GM21447 (cell line): ENCODE data around the gene TMCC2.

ENCODE experiments used
- ATAC-seq: cut with Tn5 transposase; IDR thresholded peaks from one replicate; pipeline ENCODE4 v1.9.1; 2021; ENCODE audit not compliant: unreplicated experiment

Gene TMCC2

DNA sequence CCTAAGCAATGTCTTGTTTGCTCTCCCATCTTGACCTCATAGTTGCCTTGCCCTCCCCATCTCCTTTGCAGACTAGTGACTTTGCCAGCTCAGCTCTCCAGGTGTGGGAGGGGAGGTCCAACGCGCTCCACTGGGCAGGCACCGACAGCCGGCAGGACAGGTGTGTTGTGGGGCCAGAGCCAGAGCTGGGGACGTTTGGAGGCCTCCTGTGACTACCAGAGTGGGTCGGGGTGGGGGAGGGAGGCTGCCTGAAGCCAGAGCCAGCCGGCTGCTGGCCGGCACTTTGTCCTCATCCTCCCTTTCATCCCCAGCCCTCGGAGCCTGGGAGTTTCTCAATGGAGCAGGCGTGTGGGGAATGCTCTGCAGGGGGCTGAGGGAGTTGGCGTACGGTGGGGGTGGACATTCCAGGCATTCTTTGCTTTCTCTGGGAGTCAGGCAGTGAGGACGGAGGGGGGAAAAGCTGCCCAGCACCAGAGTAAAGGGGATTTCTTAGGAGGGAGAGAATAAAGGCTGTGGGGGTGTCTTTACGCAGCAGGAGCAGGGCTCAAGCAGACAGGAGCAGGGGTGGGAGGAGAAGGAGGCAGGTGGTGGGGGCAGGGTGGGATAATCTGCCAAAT is 73.6 kb downstream of the TMCC2 start:
- ATAC-seq, result no peak

DNA sequence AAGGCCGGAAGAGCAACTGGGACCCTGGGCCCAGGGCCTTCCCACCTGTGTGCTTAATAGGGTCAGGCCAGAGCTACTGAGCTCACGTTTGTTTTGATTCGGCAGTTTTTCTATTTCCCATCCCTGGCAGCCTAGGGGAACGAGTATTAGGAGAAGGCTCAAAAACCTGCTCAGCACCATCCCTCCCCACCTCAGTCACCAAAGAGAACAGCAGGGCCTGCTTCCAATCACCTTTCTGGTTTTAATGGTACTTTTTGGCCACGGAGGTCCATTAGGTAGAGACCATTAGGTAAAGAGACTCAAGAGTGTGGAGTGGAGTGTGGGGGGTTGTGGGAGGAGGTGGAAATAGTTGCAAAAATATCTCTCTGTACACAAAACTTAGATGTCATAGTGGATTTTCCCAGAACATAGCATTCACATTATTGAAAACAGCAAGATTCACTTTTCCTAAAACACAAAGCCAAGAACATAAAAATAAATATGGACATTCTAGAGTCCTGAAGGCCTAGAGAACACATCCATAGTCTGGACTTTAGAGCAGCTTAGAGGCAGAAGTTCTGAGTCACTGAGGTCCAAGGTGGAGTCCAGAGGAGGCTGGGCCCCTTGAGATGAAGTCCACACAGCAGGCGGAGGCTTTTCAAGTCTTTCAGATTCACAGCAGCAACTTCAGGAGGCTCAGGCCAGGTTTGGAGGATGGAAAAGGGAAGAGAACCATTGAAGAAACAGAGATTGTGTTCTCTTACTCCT is 74.3 kb downstream of the TMCC2 start:
- no peak for ATAC-seq

DNA sequence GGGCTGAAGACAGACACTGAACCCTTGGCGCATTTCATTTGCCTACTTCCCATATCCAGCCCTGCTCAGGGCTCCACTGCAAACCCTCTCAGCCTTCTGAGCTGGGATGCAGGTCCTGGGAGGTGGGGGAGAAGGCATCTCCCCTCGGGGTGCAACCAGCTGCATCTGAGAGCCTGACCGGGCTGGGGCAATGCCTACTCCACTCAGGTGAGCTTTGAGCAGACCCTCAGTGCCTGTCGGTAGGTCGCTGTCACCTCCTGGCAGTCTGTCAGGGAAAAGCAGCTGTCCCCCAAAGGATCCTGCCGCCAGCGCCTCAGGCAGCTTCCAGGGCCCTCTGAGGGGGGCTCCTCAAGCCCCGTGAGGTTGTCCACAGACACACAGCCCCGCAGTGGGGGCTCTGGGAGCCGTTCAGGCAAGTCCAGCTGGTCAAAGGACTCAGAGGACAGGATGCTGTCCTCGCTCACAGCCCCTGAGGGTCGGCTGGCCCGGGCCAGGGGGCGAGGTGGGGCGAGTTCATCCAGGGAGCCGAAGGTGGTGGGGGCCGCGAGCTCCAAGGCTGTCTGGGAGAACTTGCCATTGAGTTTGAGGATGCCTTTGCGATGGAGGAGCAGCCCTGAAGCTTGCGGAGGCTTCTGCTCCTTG is 75.6 kb downstream of the TMCC2 start:
- no peak for ATAC-seq

DNA sequence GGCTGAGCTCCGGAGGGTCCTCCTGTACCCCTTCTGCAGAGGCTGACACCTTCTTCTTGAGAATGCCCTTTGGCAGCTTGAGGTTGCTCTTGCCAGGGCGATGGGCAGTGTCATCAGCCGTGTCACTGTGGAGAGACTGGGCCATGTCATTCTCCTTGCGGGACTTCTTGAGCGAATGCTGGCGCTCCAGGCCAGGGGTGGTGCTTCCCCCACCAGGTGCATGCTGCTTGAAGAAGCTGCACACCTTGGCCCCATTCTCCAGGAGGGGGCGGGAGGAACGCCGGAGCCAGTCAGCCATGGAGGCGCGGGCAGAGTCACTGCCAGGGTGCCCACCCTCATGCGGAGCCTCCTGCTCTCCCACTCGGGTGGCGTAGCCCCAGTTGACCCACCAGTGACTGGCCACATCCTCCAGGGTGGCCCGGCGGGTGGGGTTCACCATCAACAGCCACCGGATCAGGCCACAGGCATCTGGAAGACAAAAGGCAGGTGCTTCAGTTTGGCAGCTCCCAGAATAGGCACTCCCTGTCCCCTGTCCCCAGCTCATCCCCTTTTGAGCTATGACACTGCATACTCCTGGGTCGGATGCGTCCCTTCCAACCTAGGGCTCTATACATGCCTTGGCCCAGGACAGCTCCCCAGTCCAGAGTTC is 76.4 kb downstream of the TMCC2 start:
- no peak for ATAC-seq

DNA sequence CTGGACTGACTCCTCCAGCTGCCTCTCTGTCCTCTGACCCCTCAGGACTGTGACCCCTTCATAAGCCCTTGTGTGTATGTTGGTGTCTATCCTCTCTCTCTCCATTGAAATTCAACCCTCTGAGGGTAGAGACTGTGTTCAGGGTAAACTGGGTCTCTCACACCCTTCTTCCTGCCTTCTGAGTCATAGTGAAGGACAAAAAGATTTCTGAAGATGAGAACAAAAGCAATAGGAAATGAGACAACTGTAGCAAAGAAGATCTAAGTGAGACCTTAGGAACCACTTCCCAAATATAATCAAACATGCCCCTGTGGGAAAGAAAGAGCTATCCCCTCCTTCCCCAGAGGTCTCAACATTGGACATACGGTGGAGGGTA is 76.9 kb downstream of the TMCC2 start:
- no peak for ATAC-seq

DNA sequence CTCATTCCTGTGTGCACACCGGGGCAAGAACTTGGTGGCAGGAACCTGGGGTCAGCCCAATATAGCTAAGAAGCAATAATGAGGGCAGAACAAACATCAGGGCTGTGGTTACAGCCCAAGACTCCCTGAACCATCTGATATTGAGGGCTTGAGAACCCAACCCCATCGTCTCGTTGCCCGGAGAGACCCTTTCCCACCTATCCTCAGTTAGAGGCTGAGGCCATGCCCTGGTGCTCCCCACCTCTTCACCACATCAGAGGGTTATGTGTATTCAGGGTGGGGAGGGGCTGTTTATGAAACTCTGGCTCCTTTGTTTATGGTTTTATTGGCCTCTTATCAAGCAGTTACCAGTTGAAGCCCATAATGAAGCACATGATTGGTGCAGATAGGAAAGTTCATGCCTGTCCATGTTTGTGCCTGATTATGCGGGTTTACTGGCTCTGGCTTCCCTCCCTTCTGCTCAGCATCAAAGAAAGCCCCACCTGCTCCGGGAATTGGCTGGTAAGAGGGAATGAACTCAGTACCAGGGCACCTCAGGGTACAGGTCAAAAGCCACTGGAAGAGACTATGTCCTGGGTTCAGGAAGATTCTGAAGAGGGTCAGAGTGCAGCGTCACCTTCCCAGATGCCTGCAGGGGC is 79.3 kb downstream of the TMCC2 start:
- ATAC-seq, result no peak

DNA sequence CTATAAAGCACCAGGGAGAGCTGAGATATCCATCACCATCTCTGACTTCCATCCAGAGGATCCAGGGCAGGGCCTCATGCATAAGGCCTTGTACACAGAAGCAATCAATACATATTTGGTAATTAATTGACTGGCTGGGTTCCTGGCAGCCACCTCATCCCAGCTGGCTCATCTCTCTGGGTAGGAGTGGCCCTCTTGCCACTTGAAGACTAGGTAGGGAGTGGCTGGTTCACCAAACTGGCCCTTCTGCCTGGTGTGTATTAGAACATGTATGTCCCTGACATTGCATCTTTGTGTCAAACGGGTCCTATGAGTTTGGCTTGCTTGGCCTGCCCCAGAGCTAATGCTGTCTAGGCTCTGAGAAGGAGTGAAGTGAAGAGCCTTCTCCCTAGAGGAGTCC is 82.0 kb downstream of the TMCC2 start:
- no peak for ATAC-seq

DNA sequence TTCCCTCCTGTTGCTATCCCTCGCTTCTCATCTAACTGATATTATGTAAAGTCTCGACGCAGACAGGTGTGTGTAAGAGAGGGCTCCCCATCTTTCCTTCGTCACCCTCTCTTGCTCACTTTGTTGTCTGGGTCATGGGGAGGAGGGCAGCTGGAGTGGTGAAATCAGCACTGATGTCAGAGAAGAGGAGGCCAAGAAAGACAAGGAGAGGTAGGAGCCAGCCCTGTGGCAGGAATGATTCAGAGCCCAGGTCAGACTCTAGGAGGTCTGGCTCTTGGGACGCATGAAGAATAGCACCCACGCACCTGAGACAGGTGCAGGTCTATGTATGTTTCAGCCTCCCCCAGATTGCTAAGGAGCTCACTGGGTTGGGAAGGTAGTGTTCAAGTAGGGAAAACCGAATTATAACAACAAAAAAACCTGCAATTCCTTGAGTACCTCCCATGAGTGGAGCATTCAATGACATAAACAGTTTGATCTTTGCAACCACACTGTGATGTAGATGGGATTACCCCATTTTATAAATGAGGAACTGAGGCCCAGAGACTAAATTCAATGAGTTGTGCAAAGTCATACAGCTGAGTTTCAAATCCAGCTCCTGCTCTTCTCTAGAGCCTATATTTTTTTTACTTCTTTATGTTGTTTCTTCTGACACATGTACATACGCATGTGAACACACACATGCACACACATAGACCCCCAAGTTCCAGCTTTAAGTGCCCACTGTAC is 83.4 kb downstream of the TMCC2 start:
- ATAC-seq, result no peak

DNA sequence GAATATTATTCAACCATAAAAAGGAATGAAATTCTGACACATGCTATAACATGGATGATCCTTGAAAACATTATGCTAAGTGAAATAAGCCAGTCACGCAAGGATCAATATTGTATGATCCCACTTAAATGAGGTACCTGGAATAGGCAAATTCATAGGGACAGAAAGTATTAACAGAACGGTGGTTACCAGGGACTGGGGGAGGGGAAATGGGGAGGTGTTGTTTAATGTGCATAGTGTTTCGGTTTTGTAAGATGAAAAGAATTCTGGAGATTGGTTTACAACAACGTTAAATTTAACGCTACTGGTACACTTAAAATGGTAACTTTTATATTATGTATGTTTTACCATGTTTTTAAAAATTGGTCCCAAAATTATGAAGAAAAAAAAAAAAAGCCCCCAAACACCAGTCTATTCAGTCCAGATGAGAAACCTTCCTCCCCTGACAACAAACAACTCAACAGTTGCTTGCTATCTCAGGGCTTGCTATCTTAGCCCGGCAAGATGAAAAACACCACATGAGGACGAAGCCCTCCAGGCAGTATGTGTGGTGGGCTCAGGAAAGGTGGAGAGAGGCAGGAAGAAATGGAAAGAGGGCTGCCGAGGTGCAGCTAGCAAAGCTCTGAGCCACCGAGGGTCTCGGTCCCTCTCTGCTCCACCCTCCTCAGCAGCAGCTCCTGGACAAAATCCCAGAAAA is 85.3 kb downstream of the TMCC2 start:
- no peak for ATAC-seq

DNA sequence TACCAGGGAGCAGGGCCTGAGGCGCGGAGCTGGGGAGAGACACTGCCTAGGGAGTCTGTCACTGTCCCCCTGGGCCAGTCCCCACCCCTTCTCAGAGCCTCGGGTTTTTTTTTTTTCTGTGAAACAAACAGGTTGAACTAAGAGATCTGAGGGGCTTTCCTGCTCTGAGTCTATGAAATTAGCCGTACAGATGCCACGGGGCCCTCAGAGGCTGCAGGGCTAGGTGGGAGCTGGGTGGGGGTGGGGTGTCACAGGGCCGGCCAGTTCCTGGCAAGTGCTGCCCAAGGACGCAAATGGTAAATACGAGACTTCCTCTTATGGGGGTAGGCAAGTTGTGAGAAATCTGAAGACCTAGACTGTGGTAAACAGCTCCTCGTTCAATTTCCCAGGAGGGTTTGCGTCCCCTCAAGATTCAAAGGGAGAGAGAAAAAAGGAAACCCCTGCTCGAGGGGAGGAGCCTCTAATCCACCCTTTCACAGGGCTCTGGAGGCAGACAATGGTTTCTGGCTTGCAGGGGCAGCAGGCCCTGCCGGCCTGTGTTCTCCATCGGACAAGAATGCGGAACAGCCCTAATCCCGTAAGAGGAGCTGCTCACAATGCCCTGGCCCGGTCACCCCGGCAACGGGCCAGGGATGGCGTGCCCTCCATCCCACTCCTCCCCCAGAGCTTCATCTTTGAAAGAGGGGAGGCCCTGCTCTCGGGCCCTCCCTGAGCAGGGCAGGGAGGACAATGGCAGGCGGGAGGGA is 86.0 kb downstream of the TMCC2 start:
- ATAC-seq, result peak; percentile 68

DNA sequence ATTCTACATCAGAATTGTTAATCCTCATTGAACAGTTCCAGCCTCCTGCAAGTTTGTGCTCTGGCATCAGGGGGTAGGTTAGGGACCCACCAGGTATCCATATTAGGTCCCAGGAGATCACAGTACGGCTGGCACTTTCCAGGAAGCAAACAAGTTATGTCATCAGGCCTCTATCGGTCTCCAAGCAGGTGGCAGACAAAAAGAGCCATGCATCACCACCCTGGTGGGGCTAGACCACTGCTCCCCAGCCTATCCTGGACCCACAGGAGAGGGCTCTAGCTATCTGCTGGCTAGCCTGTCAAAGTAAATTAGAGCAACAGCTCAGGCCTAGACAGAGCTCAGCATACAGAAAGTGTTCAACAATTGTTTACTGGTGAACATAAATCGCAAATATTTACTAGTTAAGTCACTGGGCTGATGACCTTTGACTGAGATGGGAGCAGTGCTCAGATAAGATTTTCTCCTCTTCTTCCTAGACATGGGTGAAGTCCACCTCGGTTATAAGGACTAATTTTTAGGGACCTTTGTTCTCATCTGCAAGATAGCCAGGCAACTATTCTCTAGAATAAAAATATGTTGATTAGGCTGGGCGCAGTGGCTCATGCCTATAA is 87.4 kb downstream of the TMCC2 start:
- ATAC-seq, result no peak

DNA sequence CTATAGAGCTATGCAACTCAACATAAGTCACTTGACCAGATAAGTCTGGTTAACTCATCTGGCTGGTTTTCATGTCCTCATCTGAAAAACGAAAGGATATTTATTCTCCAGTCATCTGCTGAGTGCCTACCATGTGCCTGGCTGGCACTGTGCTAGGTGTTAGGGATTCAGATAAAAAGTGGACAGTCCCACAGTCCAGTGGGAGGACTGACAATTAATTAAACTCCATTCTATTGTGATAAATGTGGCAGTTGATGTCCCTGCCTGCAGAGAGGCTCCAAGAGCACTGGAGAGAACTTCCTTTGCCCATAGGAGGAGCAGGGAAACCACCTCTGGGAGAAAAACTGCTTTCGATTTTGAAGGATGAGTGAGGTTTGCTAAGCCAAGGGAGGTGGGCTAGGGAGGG is 88.4 kb downstream of the TMCC2 start:
- no peak for ATAC-seq

DNA sequence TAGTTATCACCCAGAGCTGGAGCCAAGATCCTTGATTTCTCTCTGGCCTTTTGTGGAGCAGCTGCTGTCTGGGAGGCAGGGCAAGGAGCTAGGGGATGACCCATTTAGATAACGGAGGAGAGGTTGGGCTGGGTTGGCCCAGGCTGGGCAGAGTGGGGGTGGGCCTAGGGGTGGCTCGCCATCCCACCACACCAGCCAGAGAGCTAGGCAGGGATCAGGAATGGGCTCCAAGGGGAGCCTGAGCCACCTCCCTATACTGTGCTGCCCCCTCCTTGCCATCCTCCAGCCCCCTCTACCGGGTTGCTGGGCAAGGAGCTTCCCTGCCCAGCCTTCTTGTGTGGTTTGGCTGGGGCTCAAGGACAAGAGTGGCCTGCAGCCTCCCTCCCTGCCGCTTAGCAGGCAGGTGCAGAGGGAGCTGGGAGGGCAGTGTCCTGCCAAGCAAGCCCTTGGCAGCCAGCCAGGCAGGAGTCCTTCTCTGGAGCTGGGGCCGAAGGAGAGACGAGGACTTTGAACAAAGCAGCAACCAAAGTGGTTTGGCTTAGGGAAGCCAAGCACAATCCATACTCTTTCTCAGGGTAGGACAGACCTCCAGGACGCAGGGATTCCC is 89.7 kb downstream of the TMCC2 start:
- no peak for ATAC-seq

DNA sequence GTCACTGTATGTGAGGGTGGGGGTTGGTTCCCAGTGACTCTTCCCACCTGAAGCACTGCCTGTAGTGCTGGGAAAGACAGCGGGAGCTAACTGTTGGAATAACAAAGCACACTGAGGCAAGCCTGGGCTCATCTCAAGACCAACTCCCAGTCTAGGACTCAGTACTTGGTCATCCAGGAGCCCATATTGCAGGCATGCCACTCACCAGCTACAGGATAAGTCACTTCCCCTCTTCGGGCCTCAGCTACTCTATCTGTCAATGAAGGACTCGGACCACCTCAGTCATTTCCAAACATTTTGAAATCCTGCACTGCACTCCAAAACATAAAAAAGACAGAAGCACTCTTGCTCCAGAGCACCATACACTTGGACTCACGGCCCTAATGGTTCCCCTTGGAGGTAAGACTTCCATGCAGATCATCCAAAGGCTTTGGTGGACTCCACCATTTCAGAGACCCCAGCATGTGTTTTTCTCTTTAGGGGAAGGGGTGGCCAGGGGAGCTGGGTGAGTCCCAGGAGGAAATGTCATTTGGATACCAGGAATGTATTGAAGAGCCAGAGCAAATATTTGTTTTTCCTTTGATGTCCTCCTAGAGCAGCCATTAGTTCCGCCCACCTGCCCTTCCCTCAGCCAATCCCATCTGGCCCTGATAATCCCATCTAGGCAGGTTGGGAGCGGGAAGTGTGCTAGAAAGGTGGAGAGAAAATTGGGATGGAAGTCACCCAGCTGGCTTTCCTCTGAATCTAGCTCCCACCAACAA is 90.7 kb downstream of the TMCC2 start:
- no peak for ATAC-seq

DNA sequence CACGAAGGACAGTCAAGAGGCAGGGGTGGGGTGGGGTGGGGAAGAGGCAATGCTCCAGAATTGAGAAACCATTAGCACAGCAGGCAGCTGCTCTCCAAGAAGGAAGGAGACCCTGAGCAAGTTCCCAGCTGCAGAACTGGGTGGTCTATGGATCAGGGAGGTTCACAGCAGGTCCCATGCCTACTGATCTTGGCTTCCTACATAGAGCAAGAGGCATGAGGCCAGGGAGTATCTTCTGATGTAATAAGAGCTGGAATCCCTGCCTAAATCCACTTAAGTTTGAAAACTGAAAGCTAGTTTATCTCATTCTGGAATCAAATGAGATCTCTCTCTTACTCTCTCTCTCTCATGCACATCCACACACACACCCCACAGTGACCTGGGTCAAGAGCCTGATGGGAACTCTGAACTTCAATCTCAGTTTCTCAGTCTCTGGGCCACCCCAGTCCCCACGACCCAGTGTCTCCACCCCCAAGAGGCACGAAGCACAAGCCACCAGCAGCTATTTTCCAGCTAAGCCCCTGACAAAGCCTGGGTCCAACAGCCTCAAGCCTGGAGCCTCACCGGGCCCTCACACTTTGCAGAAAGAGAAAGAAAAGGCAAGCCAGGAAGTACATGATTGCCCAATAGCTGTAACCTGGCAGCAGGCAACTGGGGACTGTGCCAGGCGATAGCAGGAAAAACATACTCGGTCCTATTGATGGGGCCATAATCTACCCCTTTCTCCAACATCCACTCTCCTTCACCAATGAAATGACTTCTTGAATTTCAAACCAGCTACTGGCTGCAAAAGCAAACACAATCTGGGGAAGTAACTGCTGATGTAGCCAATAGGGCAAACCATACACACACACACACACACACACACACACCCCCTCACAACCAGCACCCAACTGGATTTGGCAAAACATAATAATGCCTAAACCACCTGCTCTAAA is 91.6 kb downstream of the TMCC2 start:
- ATAC-seq, result no peak

DNA sequence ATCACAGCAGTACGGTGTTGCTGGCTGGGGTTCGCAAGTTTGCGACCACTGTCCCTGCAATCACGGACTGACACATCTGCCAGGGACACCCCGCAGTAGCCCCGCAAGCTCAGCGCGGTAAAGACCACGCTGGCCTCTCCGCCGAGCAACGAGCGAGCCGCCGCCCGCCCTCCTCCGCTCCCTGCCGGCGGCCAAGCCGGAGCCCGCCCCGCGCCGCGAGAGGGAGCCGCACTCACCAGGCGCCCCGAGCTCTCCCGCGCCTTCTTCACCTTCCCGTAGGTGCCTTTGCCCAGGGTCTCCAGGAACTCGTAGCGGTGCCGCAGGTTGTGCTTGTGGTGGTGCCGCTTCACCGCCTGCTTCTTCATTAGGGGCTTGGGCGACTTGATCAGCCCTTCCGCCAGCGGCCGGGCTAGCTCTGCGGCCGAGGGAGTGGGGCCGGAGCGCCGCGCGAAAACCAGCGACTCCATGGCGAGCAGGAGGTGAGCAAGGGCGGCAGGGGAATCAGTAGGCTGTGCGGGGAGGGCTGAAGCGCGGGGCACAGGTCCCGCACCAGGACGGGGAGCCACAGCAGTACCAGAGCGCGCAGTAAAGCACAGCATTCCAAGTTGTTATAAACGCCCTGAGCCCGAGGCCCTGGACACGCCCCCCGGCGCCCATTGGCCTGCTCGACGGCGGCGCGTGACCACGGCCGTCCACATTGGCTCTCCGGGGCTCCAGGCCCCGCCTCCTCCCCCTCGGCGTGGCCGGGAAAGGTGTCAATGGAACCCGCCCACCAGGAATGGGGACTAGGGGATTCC is 93.6 kb downstream of the TMCC2 start, which contains the start of gene NUAK2:
TSS of gene NUAK2 (minus strand) at position 584 of the 797 bp plus-strand sequence. CDS start at position 467, 117 bp downstream.
- no peak for ATAC-seq
